Neural cell (in vitro differentiated cells): ENCODE results near the gene ERG28. TPM values are rescaled to one million over a fixed set of nuclear protein-coding genes. Genes with fewer than 3 reads are reported as not detected.

Experiments
- H2AFZ ChIP-seq: fragments of 200-600, 300-800 bp; sonication (generic), shearing (Covaris generic); 2 replicates; pipeline ENCODE4 v1.6.0; 2014; ENCODE audit warnings: low read depth, mild to moderate bottlenecking, antibody characterized with exemption, low read length, moderate library complexity
- H3F3A ChIP-seq: fragments of 200-600 bp; shearing (Covaris generic); 2 replicates; pipeline ENCODE4 v1.6.1; 2016; ENCODE audit warnings: mild to moderate bottlenecking, moderate library complexity, mixed read lengths, antibody characterized with exemption, low read length; ENCODE audit not compliant: insufficient read depth, poor library complexity, severe bottlenecking
- H3K27ac ChIP-seq: fragments of 200-600, 300-800 bp; sonication (generic), shearing (Covaris generic); 2 replicates; pipeline ENCODE4 v1.5.1; 2014; ENCODE audit warnings: mild to moderate bottlenecking, low read length, moderate library complexity
- H3K27me3 ChIP-seq: fragments of 300-800, 200-600 bp; sonication (generic), shearing (Covaris generic); 2 replicates; pipeline ENCODE4 v1.6.0; 2014; ENCODE audit warnings: mild to moderate bottlenecking, low read depth, low read length, moderate library complexity; ENCODE audit not compliant: insufficient read depth
- H3K36me3 ChIP-seq: fragments of 300-800, 200-600 bp; sonication (generic), shearing (Covaris generic); 2 replicates; pipeline ENCODE4 v1.5.1; 2014; ENCODE audit warnings: mild to moderate bottlenecking, antibody characterized with exemption, low read length, moderate library complexity; ENCODE audit not compliant: insufficient read depth
- H3K4me2 ChIP-seq: fragments of 300-800, 200-600 bp; sonication (generic), shearing (Covaris generic); 2 replicates; pipeline ENCODE4 v1.6.0; 2014; ENCODE audit warnings: mild to moderate bottlenecking, low read length
- H3K4me3 ChIP-seq: fragments of 300-800, 200-600 bp; sonication (generic), shearing (Covaris generic); 2 replicates; pipeline ENCODE4 v1.5.1; 2014; ENCODE audit warnings: mild to moderate bottlenecking, low read length, moderate library complexity
- H3K79me2 ChIP-seq: fragments of 200-600 bp; shearing (Covaris generic); replicated peaks from 2 replicates; pipeline ENCODE4 v1.6.0; 2014; ENCODE audit warnings: mild to moderate bottlenecking, low read length, moderate library complexity; ENCODE audit not compliant: insufficient read depth
- H3K9ac ChIP-seq: fragments of 300-800, 200-600 bp; sonication (generic), shearing (Covaris generic); 2 replicates; pipeline ENCODE4 v1.6.1; 2016; ENCODE audit warnings: mild to moderate bottlenecking, low read length, mixed read lengths
- H3K9me2 ChIP-seq: fragments of 200-600 bp; shearing (Covaris generic); 2 replicates; pipeline ENCODE4 v1.6.1; 2016; ENCODE audit warnings: mild to moderate bottlenecking, low read length, mixed read lengths; ENCODE audit not compliant: insufficient read depth
- H3K9me3 ChIP-seq: fragments of 200-600, 300-800 bp; sonication (generic), shearing (Covaris generic); 2 replicates; pipeline ENCODE4 v1.6.1; 2016; ENCODE audit warnings: mild to moderate bottlenecking, mixed run types, low read length, moderate library complexity, mixed read lengths
- H4K20me1 ChIP-seq: fragments of 200-600 bp; shearing (Covaris generic); 2 replicates; pipeline ENCODE4 v1.6.1; 2016; ENCODE audit warnings: mild to moderate bottlenecking, mixed run types; ENCODE audit not compliant: insufficient read depth
- CTCF ChIP-seq: fragments of 450-650 bp; IDR thresholded peaks from 2 replicates; pipeline ENCODE4 v1.5.1; 2014; ENCODE audit warnings: antibody characterized with exemption, mild to moderate bottlenecking, moderate library complexity; ENCODE audit not compliant: poor library complexity, severe bottlenecking
- EP300 ChIP-seq: fragments of 450-650 bp; conservative IDR thresholded peaks from 2 replicates; pipeline ENCODE4 v1.6.1; 2014; ENCODE audit warnings: antibody characterized with exemption, mild to moderate bottlenecking, moderate library complexity; ENCODE audit not compliant: poor library complexity, severe bottlenecking
- EZH2 ChIP-seq: fragments of 200-600, 300-800 bp; shearing (Covaris generic), sonication (generic); IDR thresholded peaks from 2 replicates; pipeline ENCODE4 v1.6.1; 2014; ENCODE audit warnings: antibody characterized with exemption, low read length, borderline replicate concordance, mild to moderate bottlenecking; ENCODE audit not compliant: insufficient read depth, poor library complexity, severe bottlenecking
- MXI1 ChIP-seq: fragments of 450-650 bp; conservative IDR thresholded peaks from 2 replicates; pipeline ENCODE4 v1.6.1; 2014; ENCODE audit warnings: antibody characterized with exemption, mild to moderate bottlenecking; ENCODE audit not compliant: poor library complexity, severe bottlenecking
- POLR2AphosphoS5 ChIP-seq: IDR thresholded peaks from 2 replicates; pipeline ENCODE4 v1.6.1; 2012
- RAD21 ChIP-seq: fragments of 450-650 bp; conservative IDR thresholded peaks from 2 replicates; pipeline ENCODE4 v1.6.1; 2014; ENCODE audit warnings: antibody characterized with exemption, mild to moderate bottlenecking, moderate library complexity
- REST ChIP-seq: IDR thresholded peaks from 2 replicates; pipeline ENCODE4 v1.6.1; 2012; ENCODE audit warnings: borderline replicate concordance
- SMC3 ChIP-seq: fragments of 450-650 bp; conservative IDR thresholded peaks from 2 replicates; pipeline ENCODE4 v1.6.1; 2014; ENCODE audit warnings: antibody characterized with exemption, mild to moderate bottlenecking, moderate library complexity; ENCODE audit not compliant: poor library complexity
- TAF1 ChIP-seq: IDR thresholded peaks from 2 replicates; pipeline ENCODE4 v1.6.1; 2012; ENCODE audit warnings: low read depth
- polyA minus RNA-seq: library from RNA; depleted of rRNA, polyadenylated mRNA; stranded (reverse); fragments of >200 nt; gene quantifications from 2 replicates; pipeline ENCODE4 v1.2.3, GENCODE V29; 2014
- polyA plus RNA-seq: library from polyadenylated mRNA; depleted of rRNA; stranded (reverse); fragments of >200 nt; gene quantifications from 2 replicates; pipeline ENCODE4 v1.2.3, GENCODE V29; 2014

The ERG28 gene
- polyA plus RNA-seq (23.4 and 25.3 TPM in 2 replicates), polyA minus RNA-seq (11.7 and 14.4 TPM in 2 replicates)

- no peaks in the 10 kb centered on the region for H3K27me3 ChIP-seq
- H3K27ac ChIP-seq = peak within 1 kb of the TSS; percentile 84
- H4K20me1 ChIP-seq = no peaks in the 10 kb centered on the region
- peak within 1 kb of the TSS; percentile 76 for H3K9ac ChIP-seq
- H2AFZ ChIP-seq = peak within 1 kb of the TSS; percentile 91
- peak within 1 kb of the TSS; percentile 85 for H3K4me3 ChIP-seq
- no peaks in the 10 kb centered on the region for H3K36me3 ChIP-seq
- H3K79me2 ChIP-seq = peaks cover 27% of the 10 kb centered on the region
- TF ChIP-seq REST (peak; percentile 92), RAD21 (peak; percentile 25), CTCF (no peak), SMC3 (no peak), MXI1 (peak; percentile 86), EP300 (peak; percentile 44), EZH2 (no peak), TAF1 (no peak), POLR2AphosphoS5 (peak; percentile 95)
- H3K4me2 ChIP-seq = peak within 1 kb of the TSS; percentile 26
- no peaks in the 10 kb centered on the region for H3K9me2 ChIP-seq
- H3K9me3 ChIP-seq = no peaks in the 10 kb centered on the region
- no peaks in the 10 kb centered on the region for H3F3A ChIP-seq
Observed at GRCh38 chr14:75660630-75661498, at the start of gene ERG28, which contains the start of gene TTLL5. ERG28 (minus strand) TSS chr14:75660876; CDS start chr14:75657502, 3,374 bp downstream. TTLL5 (plus strand) TSS chr14:75661246; CDS start chr14:75663150, 1,904 bp downstream.

GRCh38 chr14:75709207-75709812 is 48.6 kb upstream of the ERG28 start:
- Histone ChIP-seq H2AFZ (no peak overlapping the region), H3K27ac (no peak overlapping the region), H3F3A (no peaks in the 10 kb centered on the region), H3K4me2 (no peak overlapping the region), H4K20me1 (no peaks in the 10 kb centered on the region), H3K9ac (no peak overlapping the region), H3K79me2 (no peaks in the 10 kb centered on the region), H3K4me3 (no peak overlapping the region), H3K9me3 (no peaks in the 10 kb centered on the region), H3K9me2 (no peaks in the 10 kb centered on the region), H3K36me3 (no peaks in the 10 kb centered on the region), H3K27me3 (no peaks in the 10 kb centered on the region)
- TF ChIP-seq REST (no peak), CTCF (peak; percentile 85), MXI1 (no peak), EP300 (no peak), TAF1 (no peak), SMC3 (peak; percentile 80), EZH2 (no peak), POLR2AphosphoS5 (no peak), RAD21 (peak; percentile 82)
